ENCODE data around the gene EPHB1.

EPHB1 gene

GRCh38 chr3:134809427-134810051 is 14.5 kb downstream of the EPHB1 start:
- DNase-seq (ENCODE audit: low read depth) = no peak

GRCh38 chr3:134810052-134810435 is 15.0 kb downstream of the EPHB1 start:
- no peak for DNase-seq (ENCODE audit: low read depth)

GRCh38 chr3:134810850-134811249 is 15.8 kb downstream of the EPHB1 start:
- no peak for DNase-seq (ENCODE audit: low read depth)

- DNase-seq (ENCODE audit: low read depth) = no peak
These were observed 18.6 kb downstream of the EPHB1 start for GRCh38 chr3:134813618-134814017.

- DNase-seq (ENCODE audit: low read depth) = no peak
These were observed 20.5 kb downstream of the EPHB1 start for GRCh38 chr3:134815519-134815918.

- no peak for DNase-seq (ENCODE audit: low read depth)
These were observed 21.6 kb downstream of the EPHB1 start for GRCh38 chr3:134816623-134817022.

- no peak for DNase-seq (ENCODE audit: low read depth)
These were observed 22.2 kb downstream of the EPHB1 start for GRCh38 chr3:134817297-134817696.

GRCh38 chr3:134820994-134821393 is 25.9 kb downstream of the EPHB1 start:
- DNase-seq (ENCODE audit: low read depth) = no peak

GRCh38 chr3:134822090-134822489 is 27.0 kb downstream of the EPHB1 start:
- no peak for DNase-seq (ENCODE audit: low read depth)

- no peak for DNase-seq (ENCODE audit: low read depth)
These were observed 28.6 kb downstream of the EPHB1 start for GRCh38 chr3:134823679-134824078.

GRCh38 chr3:134824791-134825190 is 29.7 kb downstream of the EPHB1 start:
- no peak for DNase-seq (ENCODE audit: low read depth)

- DNase-seq (ENCODE audit: low read depth) = no peak
These were observed 32.2 kb downstream of the EPHB1 start for GRCh38 chr3:134827213-134827612.

- DNase-seq (ENCODE audit: low read depth) = no peak
These were observed 34.7 kb downstream of the EPHB1 start for GRCh38 chr3:134829721-134830120.

GRCh38 chr3:134832585-134832984 is 37.5 kb downstream of the EPHB1 start:
- DNase-seq (ENCODE audit: low read depth) = no peak

- DNase-seq (ENCODE audit: low read depth) = no peak
These were observed 38.5 kb downstream of the EPHB1 start for GRCh38 chr3:134833453-134834163.

GRCh38 chr3:134836921-134837320 is 41.9 kb downstream of the EPHB1 start:
- DNase-seq (ENCODE audit: low read depth) = no peak

- DNase-seq (ENCODE audit: low read depth) = no peak
These were observed 43.5 kb downstream of the EPHB1 start for GRCh38 chr3:134838599-134838998.

GRCh38 chr3:134839422-134839821 is 44.4 kb downstream of the EPHB1 start:
- DNase-seq (ENCODE audit: low read depth) = no peak

GRCh38 chr3:134839990-134840389 is 44.9 kb downstream of the EPHB1 start:
- no peak for DNase-seq (ENCODE audit: low read depth)

- no peak for DNase-seq (ENCODE audit: low read depth)
These were observed 45.4 kb downstream of the EPHB1 start for GRCh38 chr3:134840459-134840858.

GRCh38 chr3:134846084-134846483 is 51.0 kb downstream of the EPHB1 start:
- DNase-seq (ENCODE audit: low read depth) = no peak

GRCh38 chr3:134846911-134847317 is 51.9 kb downstream of the EPHB1 start:
- DNase-seq (ENCODE audit: low read depth) = no peak

GRCh38 chr3:134847349-134847748 is 52.3 kb downstream of the EPHB1 start:
- no peak for DNase-seq (ENCODE audit: low read depth)

- no peak for DNase-seq (ENCODE audit: low read depth)
These were observed 54.5 kb downstream of the EPHB1 start for GRCh38 chr3:134849561-134849960.

All from activated T-cell treated with anti-CD3 and anti-CD28 coated beads for 24 hours (primary cell).